Retina (tissue), 1 donor: Measurements from ENCODE around the gene CTNND2.

Experiments used
- DNase-seq: peaks from one replicate; pipeline ENCODE4 v3.0.0-alpha.2; 2016

The CTNND2 gene

DNA sequence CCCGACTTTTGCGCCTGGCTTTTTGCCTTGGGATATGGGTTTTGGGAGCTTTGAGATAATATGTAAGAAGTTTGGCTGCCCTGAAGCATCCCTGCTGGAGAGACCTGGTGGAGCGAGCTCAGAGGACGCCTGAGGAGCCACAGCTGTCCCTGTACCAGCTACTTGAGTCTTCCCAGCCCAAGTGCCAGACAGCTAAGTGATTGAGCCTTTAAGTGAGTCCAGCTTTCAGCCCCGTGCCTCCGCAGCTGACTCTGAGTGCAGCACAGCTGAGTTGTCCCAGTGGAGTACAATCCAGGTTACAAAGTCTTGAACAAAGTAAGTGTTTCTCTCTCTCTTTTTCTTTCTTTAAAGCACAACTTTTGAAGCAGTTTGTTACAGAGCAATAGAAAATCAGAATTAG is 939.4 kb downstream of the CTNND2 start:
- DNase-seq: peak; percentile 28

DNA sequence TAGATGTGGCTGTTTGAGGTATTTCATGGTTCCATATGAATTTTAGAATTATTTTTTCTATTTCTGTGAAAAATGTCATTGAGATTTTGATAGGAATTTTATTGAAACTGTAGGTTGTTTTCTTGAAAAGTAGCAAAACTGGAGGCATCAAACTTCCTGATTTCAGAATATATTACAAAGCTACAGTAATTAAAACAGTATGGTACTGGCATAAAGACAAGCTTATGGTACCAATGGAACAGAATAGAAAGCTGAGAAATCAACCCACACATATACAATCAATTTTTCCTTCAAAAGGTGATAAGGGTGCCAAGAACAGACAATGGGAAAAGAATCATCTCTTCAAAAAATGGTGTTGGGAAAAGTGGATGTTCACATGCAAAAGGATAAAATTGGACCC is 945.5 kb downstream of the CTNND2 start:
- DNase-seq: no peak

DNA sequence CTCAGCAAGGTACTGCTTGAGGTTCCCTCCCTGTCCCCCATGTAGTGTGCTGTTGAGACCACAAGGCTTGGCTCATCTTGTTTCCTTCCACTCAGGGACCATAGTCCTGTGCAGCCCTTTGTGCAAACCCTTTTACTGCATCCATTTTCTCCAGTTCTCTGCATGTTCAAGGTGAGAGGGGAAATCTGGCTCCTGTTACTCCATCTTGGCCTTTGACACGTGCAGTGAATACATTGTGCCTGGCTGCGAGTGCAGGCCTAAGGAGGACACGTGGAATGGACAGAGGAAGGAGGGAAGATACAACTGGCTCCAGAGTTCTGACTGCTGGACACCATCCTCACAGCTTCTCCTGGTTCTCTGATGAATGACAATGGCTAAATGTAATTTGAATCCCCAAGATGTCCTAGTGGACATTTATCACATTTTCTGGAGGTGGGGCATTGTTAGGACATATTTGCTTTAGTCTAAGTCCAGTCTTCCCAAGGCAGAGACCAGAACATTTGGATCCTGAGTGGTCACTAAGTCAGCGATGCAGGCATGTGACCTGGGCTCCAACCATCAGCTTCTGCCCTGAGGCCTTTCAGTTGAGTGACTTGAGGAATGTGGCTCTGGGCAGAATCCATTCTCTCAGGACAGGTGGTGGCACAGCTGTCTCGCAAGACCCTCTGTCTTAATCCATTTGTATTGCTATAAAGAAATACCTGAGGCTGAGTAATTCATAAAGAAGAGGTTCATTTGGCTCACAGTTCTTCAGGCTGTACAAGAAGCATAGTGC is 954.2 kb downstream of the CTNND2 start:
- DNase-seq: no peak

DNA sequence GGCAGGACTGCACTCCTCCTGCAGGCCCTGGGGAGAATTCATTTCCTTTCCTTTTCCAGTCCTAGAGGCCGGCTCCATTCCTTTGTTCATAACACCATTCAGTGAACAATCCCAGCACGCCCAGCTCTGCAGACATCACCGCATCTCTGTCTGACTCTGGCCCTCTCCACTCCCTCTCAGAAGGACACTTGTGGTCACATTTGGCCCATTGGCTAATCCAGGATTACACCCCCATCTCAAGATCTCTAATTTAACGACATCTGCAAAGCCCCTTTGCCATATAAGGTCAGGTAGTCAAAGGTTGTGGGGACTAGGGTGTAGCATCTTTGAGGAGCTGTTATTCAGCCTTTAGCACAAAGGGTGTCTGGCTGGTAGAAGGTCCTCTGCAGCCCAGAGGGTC is 958.2 kb downstream of the CTNND2 start:
- DNase-seq: no peak

DNA sequence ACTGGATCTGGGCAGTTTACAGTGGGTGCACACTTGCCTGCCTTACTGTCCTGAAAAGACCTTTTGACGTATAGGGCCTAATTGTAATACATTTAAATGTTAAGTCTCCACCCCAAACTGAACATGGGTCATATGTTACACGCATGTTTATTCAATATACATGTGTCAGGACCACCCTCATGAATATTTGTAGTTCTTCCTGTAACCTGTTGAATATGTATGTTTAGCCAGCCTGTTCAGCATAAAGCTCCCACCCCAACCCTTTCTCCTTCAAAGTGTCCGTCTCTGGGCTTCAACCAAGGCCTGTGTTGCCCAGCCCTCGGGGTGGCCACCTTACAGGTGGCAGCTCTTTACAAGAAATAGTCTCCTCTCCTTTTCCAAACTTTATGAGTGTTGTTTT is 962.3 kb downstream of the CTNND2 start:
- DNase-seq: no peak

DNA sequence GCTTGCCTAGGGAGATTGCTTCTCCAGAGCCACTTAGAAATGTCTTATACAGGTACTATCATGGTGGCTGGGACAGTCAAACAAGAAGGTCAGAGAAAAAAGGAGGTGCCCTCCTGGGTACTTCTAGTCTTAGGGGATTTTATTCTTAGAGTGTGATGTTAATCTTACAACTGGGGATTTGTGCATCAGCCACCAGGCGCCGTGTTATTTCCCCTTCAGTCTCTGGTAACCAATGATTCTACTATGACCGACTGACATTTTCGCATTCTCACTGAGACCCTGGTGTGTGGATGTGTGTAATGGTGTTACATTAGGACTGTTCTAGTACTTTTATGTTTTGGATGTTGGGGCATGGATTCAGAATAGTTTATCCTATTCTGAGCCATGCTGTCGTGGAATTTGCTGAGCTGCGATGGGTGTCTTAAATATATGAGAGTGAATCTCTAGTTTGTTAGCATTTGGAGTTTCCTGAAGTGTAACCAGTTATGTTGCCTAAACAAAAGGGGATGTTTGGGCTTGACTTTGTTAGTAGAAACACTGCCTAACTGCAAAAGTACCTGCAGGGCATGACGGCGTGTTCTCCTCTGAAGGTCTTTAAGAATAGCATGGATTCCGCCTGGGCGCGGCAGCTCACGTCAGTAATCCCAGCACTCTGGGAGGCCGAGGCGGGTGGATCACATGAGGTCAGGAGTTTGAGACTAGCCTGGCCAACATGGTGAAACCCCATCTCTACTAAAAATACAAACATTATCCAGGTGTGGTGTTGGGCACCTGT is 968.0 kb downstream of the CTNND2 start:
- no peak for DNase-seq

DNA sequence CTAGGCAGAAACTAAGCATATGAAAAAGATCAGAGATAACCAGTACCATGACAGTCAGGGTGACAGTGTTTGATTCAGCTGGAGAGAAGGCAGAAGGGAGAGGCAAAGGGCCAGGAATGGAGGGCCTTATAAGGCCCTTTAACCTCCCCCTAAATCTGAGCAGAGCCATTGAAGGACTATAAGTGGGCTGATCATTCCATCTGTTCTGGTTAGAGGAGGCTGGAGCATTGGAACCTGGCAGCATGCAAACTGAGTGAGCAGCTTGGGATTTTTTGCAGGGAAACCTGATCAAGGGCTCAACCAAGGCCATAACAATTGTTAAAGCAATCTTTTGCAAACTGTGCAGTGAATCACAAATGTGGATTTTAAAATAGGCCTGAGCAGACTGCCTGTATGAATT is 968.7 kb downstream of the CTNND2 start:
- DNase-seq: no peak

DNA sequence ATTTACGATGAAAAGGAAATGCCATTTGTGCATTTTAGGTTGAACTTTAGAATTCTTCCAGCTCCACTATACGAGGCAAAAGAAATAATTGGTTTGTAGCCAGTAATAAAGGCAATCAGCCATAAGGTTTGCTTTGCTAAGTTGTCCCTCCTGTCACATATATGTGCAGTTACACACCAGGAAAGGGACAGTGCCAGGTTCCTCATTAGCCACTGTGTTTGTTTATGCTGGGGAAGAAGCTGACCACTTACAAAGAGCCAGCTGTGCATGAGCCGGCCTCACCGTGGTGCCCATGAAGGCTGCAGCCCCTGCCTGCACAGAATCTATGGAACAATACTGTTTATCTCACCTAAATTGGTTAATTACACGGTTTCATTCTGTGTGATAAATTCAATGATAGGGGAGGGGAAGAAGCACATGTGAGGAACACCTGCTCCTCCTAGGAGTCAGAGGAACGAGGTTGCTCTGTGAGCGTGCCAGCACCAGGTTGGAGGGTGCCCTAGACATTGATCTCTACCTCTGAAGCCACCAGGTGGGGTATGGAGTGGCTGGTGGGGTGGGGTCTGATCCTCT is 969.4 kb downstream of the CTNND2 start:
- no peak for DNase-seq

DNA sequence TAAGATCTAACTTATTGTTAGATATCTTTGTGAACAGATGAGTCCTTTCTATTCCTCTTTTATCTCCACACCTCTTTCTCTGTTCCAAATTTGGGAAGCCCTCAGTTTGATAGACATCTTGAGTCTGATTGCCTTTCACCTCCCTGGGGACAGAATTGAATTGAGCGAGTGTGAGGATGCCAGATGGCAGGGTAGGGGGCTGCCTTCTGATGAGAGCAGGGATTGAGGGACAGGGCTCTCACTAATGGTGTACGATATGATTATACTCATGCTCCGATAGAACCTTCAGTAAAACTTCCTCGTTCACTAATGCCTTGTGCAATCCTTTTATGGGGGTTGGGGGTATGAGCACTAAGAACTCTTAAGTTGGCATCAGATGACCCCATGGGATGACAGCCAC is 971.1 kb downstream of the CTNND2 start:
- no peak for DNase-seq

DNA sequence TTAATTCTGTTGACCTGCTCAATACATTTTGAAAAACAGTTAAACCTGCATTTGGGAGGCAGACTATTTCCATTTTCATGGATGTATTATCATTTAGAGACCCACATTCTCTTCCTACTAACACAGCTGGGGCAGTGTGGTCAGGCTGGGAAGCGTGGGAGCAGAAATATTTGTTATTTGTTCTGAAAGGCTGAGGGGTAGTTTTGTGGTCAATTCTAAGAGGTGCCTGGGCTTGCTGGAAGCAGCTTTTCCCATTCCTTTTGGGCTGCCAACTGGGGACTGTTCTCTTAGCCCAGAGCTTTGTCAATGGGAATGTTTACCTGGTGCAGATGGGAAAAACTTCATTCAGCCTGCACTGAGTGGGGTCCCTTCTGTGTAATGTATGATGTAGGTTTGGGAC is 971.8 kb downstream of the CTNND2 start:
- no peak for DNase-seq

DNA sequence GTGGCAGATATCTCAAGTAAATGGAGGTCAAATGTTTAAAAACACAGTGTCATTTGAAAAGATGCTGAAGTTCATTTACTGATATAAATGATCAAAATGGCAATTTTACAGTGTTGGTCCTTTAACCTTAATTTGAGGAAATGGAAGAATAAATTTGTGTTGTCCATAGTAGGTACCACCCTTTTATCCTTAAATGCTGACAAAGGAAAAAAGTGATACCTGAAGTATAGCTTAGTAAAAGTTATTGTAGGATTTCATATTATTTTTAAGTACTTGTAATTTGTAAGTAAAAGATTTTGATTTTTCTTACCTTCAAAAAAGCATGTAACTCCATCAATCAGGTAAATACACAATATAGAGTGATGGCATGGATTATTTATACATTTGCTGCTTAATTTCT is 976.6 kb downstream of the CTNND2 start:
- DNase-seq: no peak

DNA sequence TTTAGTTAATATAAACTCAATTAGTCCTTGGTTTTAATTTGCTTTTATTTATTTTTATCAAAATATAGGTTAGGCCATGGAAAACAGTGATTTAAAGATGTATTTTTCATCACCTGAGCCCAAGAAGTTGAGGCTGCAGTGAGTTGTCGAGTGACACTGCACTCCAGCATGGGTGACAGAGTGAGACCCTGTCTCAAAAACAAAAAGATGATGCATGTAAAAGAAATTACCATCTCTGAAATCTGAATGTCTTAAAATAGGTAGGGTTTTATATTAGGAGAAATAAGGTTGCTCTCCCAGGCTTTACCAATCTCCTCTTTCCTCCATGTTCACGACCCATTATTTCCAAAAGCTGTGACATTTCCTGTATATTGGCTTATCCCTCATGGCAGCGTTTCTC is 980.9 kb downstream of the CTNND2 start:
- DNase-seq: no peak
